ENCODE data around the gene DSCAM.

The DSCAM gene

GRCh38 chr21:39976800-39977199, 870.2 kb downstream of the DSCAM start:
- no peak overlapping the region for H3K27ac ChIP-seq (ENCODE audit: insufficient read depth, low read length, poor library complexity, severe bottlenecking)
- H3K36me3 ChIP-seq (ENCODE audit: control insufficient read depth, insufficient read depth, low read length): no peaks in the 10 kb centered on the region
- H3K4me3 ChIP-seq (ENCODE audit: insufficient read depth, low read depth, low read length, poor library complexity, severe bottlenecking): no peak overlapping the region
- no peaks in the 10 kb centered on the region for H3K27me3 ChIP-seq (replicated peaks; ENCODE audit: control insufficient read depth, insufficient read depth, low read length, poor library complexity, severe bottlenecking)
- H3K4me1 ChIP-seq (ENCODE audit: control insufficient read depth, insufficient read depth, low read length, poor library complexity, severe bottlenecking): no peaks in the 10 kb centered on the region
- no peaks in the 10 kb centered on the region for H3K9me3 ChIP-seq (ENCODE audit: control insufficient read depth, low read length)
- no peak for DNase-seq

- no peaks in the 10 kb centered on the region for H3K4me1 ChIP-seq (ENCODE audit: control insufficient read depth, insufficient read depth, low read length, poor library complexity, severe bottlenecking)
- H3K27ac ChIP-seq (ENCODE audit: insufficient read depth, low read length, poor library complexity, severe bottlenecking): no peak overlapping the region
- H3K9me3 ChIP-seq (ENCODE audit: control insufficient read depth, low read length): no peaks in the 10 kb centered on the region
- DNase-seq: no peak
- H3K36me3 ChIP-seq (ENCODE audit: control insufficient read depth, insufficient read depth, low read length): no peaks in the 10 kb centered on the region
- no peaks in the 10 kb centered on the region for H3K27me3 ChIP-seq (replicated peaks; ENCODE audit: control insufficient read depth, insufficient read depth, low read length, poor library complexity, severe bottlenecking)
- no peak overlapping the region for H3K4me3 ChIP-seq (ENCODE audit: insufficient read depth, low read depth, low read length, poor library complexity, severe bottlenecking)
These were observed 873.8 kb downstream of the DSCAM start for GRCh38 chr21:39972976-39973770.

- Histone ChIP-seq H3K4me3 (ENCODE audit: insufficient read depth, low read depth, low read length, poor library complexity, severe bottlenecking) (no peak overlapping the region), H3K9me3 (ENCODE audit: control insufficient read depth, low read length) (no peaks in the 10 kb centered on the region), H3K27ac (ENCODE audit: insufficient read depth, low read length, poor library complexity, severe bottlenecking) (no peak overlapping the region), H3K27me3 (replicated peaks; ENCODE audit: control insufficient read depth, insufficient read depth, low read length, poor library complexity, severe bottlenecking) (no peaks in the 10 kb centered on the region), H3K36me3 (ENCODE audit: control insufficient read depth, insufficient read depth, low read length) (no peaks in the 10 kb centered on the region), H3K4me1 (ENCODE audit: control insufficient read depth, insufficient read depth, low read length, poor library complexity, severe bottlenecking) (no peaks in the 10 kb centered on the region)
- no peak for DNase-seq
These were observed 874.5 kb downstream of the DSCAM start for GRCh38 chr21:39972471-39972870.

GRCh38 chr21:39971956-39972355, 875.0 kb downstream of the DSCAM start:
- Histone ChIP-seq H3K4me3 (ENCODE audit: insufficient read depth, low read depth, low read length, poor library complexity, severe bottlenecking) (no peak overlapping the region), H3K4me1 (ENCODE audit: control insufficient read depth, insufficient read depth, low read length, poor library complexity, severe bottlenecking) (no peaks in the 10 kb centered on the region), H3K36me3 (ENCODE audit: control insufficient read depth, insufficient read depth, low read length) (no peaks in the 10 kb centered on the region), H3K27ac (ENCODE audit: insufficient read depth, low read length, poor library complexity, severe bottlenecking) (no peak overlapping the region), H3K27me3 (replicated peaks; ENCODE audit: control insufficient read depth, insufficient read depth, low read length, poor library complexity, severe bottlenecking) (no peaks in the 10 kb centered on the region), H3K9me3 (ENCODE audit: control insufficient read depth, low read length) (no peaks in the 10 kb centered on the region)
- no peak for DNase-seq

- no peaks in the 10 kb centered on the region for H3K9me3 ChIP-seq (ENCODE audit: control insufficient read depth, low read length)
- no peak overlapping the region for H3K27ac ChIP-seq (ENCODE audit: insufficient read depth, low read length, poor library complexity, severe bottlenecking)
- DNase-seq: no peak
These were observed 877.1 kb downstream of the DSCAM start for GRCh38 chr21:39969691-39970364.

GRCh38 chr21:39968010-39968409, 878.9 kb downstream of the DSCAM start:
- Histone ChIP-seq H3K4me3 (ENCODE audit: insufficient read depth, low read depth, low read length, poor library complexity, severe bottlenecking) (no peak overlapping the region), H3K4me1 (ENCODE audit: control insufficient read depth, insufficient read depth, low read length, poor library complexity, severe bottlenecking) (no peaks in the 10 kb centered on the region), H3K27ac (ENCODE audit: insufficient read depth, low read length, poor library complexity, severe bottlenecking) (no peak overlapping the region), H3K9me3 (ENCODE audit: control insufficient read depth, low read length) (no peaks in the 10 kb centered on the region), H3K27me3 (replicated peaks; ENCODE audit: control insufficient read depth, insufficient read depth, low read length, poor library complexity, severe bottlenecking) (no peaks in the 10 kb centered on the region), H3K36me3 (ENCODE audit: control insufficient read depth, insufficient read depth, low read length) (no peaks in the 10 kb centered on the region)
- no peak for DNase-seq

More at GRCh38 chr21:39969691-39970364, 877.1 kb downstream of the DSCAM start:
- Histone ChIP-seq H3K36me3 (ENCODE audit: control insufficient read depth, insufficient read depth, low read length) (no peaks in the 10 kb centered on the region), H3K4me1 (ENCODE audit: control insufficient read depth, insufficient read depth, low read length, poor library complexity, severe bottlenecking) (no peaks in the 10 kb centered on the region), H3K4me3 (ENCODE audit: insufficient read depth, low read depth, low read length, poor library complexity, severe bottlenecking) (no peak overlapping the region), H3K27me3 (replicated peaks; ENCODE audit: control insufficient read depth, insufficient read depth, low read length, poor library complexity, severe bottlenecking) (no peaks in the 10 kb centered on the region)

GRCh38 chr21:39966786-39967185, 880.2 kb downstream of the DSCAM start:
- no peaks in the 10 kb centered on the region for H3K36me3 ChIP-seq (ENCODE audit: control insufficient read depth, insufficient read depth, low read length)
- H3K4me3 ChIP-seq (ENCODE audit: insufficient read depth, low read depth, low read length, poor library complexity, severe bottlenecking): no peak overlapping the region
- no peak for DNase-seq
- H3K27me3 ChIP-seq (replicated peaks; ENCODE audit: control insufficient read depth, insufficient read depth, low read length, poor library complexity, severe bottlenecking): no peaks in the 10 kb centered on the region
- no peak overlapping the region for H3K27ac ChIP-seq (ENCODE audit: insufficient read depth, low read length, poor library complexity, severe bottlenecking)
- H3K4me1 ChIP-seq (ENCODE audit: control insufficient read depth, insufficient read depth, low read length, poor library complexity, severe bottlenecking): no peaks in the 10 kb centered on the region
- H3K9me3 ChIP-seq (ENCODE audit: control insufficient read depth, low read length): no peaks in the 10 kb centered on the region

- Histone ChIP-seq H3K9me3 (ENCODE audit: control insufficient read depth, low read length) (no peaks in the 10 kb centered on the region), H3K4me3 (ENCODE audit: insufficient read depth, low read depth, low read length, poor library complexity, severe bottlenecking) (no peak overlapping the region), H3K27me3 (replicated peaks; ENCODE audit: control insufficient read depth, insufficient read depth, low read length, poor library complexity, severe bottlenecking) (no peaks in the 10 kb centered on the region), H3K4me1 (ENCODE audit: control insufficient read depth, insufficient read depth, low read length, poor library complexity, severe bottlenecking) (no peaks in the 10 kb centered on the region), H3K36me3 (ENCODE audit: control insufficient read depth, insufficient read depth, low read length) (no peaks in the 10 kb centered on the region), H3K27ac (ENCODE audit: insufficient read depth, low read length, poor library complexity, severe bottlenecking) (no peak overlapping the region)
- DNase-seq: no peak
These were observed 881.9 kb downstream of the DSCAM start for GRCh38 chr21:39965026-39965425.

GRCh38 chr21:39961251-39961650, 885.7 kb downstream of the DSCAM start:
- DNase-seq: no peak
- H3K36me3 ChIP-seq (ENCODE audit: control insufficient read depth, insufficient read depth, low read length): no peaks in the 10 kb centered on the region
- no peaks in the 10 kb centered on the region for H3K27me3 ChIP-seq (replicated peaks; ENCODE audit: control insufficient read depth, insufficient read depth, low read length, poor library complexity, severe bottlenecking)
- no peak overlapping the region for H3K27ac ChIP-seq (ENCODE audit: insufficient read depth, low read length, poor library complexity, severe bottlenecking)
- no peaks in the 10 kb centered on the region for H3K9me3 ChIP-seq (ENCODE audit: control insufficient read depth, low read length)
- H3K4me1 ChIP-seq (ENCODE audit: control insufficient read depth, insufficient read depth, low read length, poor library complexity, severe bottlenecking): no peaks in the 10 kb centered on the region
- no peak overlapping the region for H3K4me3 ChIP-seq (ENCODE audit: insufficient read depth, low read depth, low read length, poor library complexity, severe bottlenecking)

All from effector memory CD4-positive, alpha-beta T cell (primary cell).